GM18858 (cell line): ENCODE data around the gene DDX1.
"Not testable (repeated sequence)": the region's sequence is repeated elsewhere in the genome, so short reads cannot be mapped to it uniquely, and the experiment has no call there.

Experiments
- ATAC-seq: cut with Tn5 transposase; IDR thresholded peaks from one replicate; pipeline ENCODE4 v1.9.1; 2021; ENCODE audit not compliant: unreplicated experiment

DDX1 gene

GRCh38 chr2:15672961-15673918, 81.6 kb downstream of the DDX1 start:
- ATAC-seq: no peak

- ATAC-seq: no peak
These were observed 82.4 kb downstream of the DDX1 start for GRCh38 chr2:15673919-15674636.

GRCh38 chr2:15674637-15675455, 83.2 kb downstream of the DDX1 start:
- ATAC-seq: no peak

GRCh38 chr2:15675456-15676195, 84.0 kb downstream of the DDX1 start:
- no peak for ATAC-seq

- ATAC-seq: no peak
These were observed 85.6 kb downstream of the DDX1 start for GRCh38 chr2:15677141-15677843.

- no peak for ATAC-seq
These were observed 86.7 kb downstream of the DDX1 start for GRCh38 chr2:15678346-15678745.

GRCh38 chr2:15678909-15679308, 87.2 kb downstream of the DDX1 start:
- ATAC-seq: no peak

GRCh38 chr2:15679386-15679924, 87.8 kb downstream of the DDX1 start:
- no peak for ATAC-seq

GRCh38 chr2:15680132-15680531, 88.5 kb downstream of the DDX1 start:
- ATAC-seq: not testable (repeated sequence)
